ENCODE results near the gene TRABD2B.

GRCh38 chr1:47991187-47991586 lies 6.0 kb downstream of the TRABD2B start:
- TF ChIP-seq CTCF (IDR thresholded peaks at IDR 0.05; ENCODE audit: borderline replicate concordance, extremely low read depth, low read length, poor library complexity, severe bottlenecking): no peak
- TF ChIP-seq EZH2 (IDR thresholded peaks at IDR 0.05; ENCODE audit: borderline replicate concordance, low read depth, low read length, severe bottlenecking): no peak

All from DND-41 (cell line).